Thoracic aorta (tissue), 2 donors: Measurements from ENCODE around the gene SLC35D1. TPM values are rescaled to one million over a fixed set of nuclear protein-coding genes. Genes with fewer than 3 reads are reported as not detected.

Source experiments
- ATAC-seq: fragments of 150-250 bp; one replicate; pipeline ENCODE4 v1.8.0; 2017; ENCODE audit warnings: low read depth; ENCODE audit not compliant: insufficient number of reproducible peaks, low FRiP score
- DNase-seq: peaks from one replicate; pipeline ENCODE4 v3.0.0-alpha.2; 2020; ENCODE audit warnings: low spot score
- H3K27ac ChIP-seq, 2 donors: fragments of 200-600 bp; sonication (generic); 1 replicate in 1 of 2; 2 replicates in 1 of 2; pipeline ENCODE4 v1.5.1; 2016; ENCODE audit warnings: mild to moderate bottlenecking in 2 of 2, moderate library complexity in 2 of 2
- H3K27me3 ChIP-seq: fragments of 200-600 bp; sonication (generic); replicated peaks from 2 replicates; pipeline ENCODE4 v1.6.0; 2016; ENCODE audit warnings: mild to moderate bottlenecking; ENCODE audit not compliant: insufficient read depth
- H3K36me3 ChIP-seq: fragments of 200-600 bp; sonication (generic); one replicate; pipeline ENCODE4 v1.5.1; 2016
- H3K4me1 ChIP-seq, 2 donors: fragments of 200-600 bp; sonication (generic); 1 replicate in 1 of 2; 2 replicates in 1 of 2; pipeline versions ENCODE4 v1.5.1 to v1.6.0; 2016; ENCODE audit warnings: low read depth in 2 of 2, mild to moderate bottlenecking in 1 of 2; ENCODE audit not compliant: control insufficient read depth in 1 of 2
- H3K4me3 ChIP-seq: fragments of 200-600 bp; sonication (generic); 2 replicates; pipeline ENCODE4 v1.5.1; 2016; ENCODE audit warnings: mild to moderate bottlenecking
- H3K9me3 ChIP-seq: fragments of 200-600 bp; sonication (generic); 2 replicates; pipeline ENCODE4 v1.5.1; 2016
- total RNA-seq, 2 donors: library from RNA; depleted of rRNA; stranded (reverse); fragments of >200 nt; gene quantifications; one replicate each; pipeline versions ENCODE4 v1.1.0 to v1.2.3, GENCODE V29; 2016
- TF ChIP-seq, protein P1 (sequence below): fragments of 200-600 bp; sonication (generic); IDR thresholded peaks from one replicate; pipeline ENCODE4 v1.5.1; 2019; ENCODE audit warnings: antibody characterized with exemption

Gene SLC35D1
- total RNA-seq, 2 donors from 2014 or later = 14.8 to 22.0 TPM

DNA sequence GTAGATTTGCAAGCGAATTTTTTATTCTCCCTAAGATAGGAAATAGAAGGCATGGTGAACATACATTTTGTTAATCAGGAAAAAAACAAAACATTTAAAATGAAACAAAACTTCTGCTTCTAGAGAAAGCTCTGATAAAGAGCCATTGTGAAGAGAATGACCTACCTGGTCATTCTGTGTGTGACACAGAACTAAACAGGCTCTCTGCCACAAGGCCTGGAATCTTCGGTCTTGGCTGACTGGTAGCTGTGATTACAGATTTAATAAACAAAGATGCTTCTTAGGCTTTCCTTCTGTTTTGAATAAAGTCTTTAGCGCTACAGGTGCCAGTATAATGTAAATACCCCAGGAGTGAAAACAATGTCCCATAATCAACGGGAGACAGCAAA is 22.1 kb downstream of the SLC35D1 start:
- H3K36me3 ChIP-seq = peaks cover 2% of the 10 kb centered on the region
- DNase-seq (no peak), ATAC-seq (no peak)
- H3K9me3 ChIP-seq = no peaks in the 10 kb centered on the region
- H3K4me3 ChIP-seq = peak overlapping the region; percentile 53
- TF ChIP-seq, protein P1, sequence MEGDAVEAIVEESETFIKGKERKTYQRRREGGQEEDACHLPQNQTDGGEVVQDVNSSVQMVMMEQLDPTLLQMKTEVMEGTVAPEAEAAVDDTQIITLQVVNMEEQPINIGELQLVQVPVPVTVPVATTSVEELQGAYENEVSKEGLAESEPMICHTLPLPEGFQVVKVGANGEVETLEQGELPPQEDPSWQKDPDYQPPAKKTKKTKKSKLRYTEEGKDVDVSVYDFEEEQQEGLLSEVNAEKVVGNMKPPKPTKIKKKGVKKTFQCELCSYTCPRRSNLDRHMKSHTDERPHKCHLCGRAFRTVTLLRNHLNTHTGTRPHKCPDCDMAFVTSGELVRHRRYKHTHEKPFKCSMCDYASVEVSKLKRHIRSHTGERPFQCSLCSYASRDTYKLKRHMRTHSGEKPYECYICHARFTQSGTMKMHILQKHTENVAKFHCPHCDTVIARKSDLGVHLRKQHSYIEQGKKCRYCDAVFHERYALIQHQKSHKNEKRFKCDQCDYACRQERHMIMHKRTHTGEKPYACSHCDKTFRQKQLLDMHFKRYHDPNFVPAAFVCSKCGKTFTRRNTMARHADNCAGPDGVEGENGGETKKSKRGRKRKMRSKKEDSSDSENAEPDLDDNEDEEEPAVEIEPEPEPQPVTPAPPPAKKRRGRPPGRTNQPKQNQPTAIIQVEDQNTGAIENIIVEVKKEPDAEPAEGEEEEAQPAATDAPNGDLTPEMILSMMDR = no peak
- H3K27me3 ChIP-seq = no peaks in the 10 kb centered on the region
- peak overlapping the region; percentile 50 to 73 for H3K27ac ChIP-seq
- H3K4me1 ChIP-seq = peaks cover 19 to 25% of the 10 kb centered on the region in 2 donors

DNA sequence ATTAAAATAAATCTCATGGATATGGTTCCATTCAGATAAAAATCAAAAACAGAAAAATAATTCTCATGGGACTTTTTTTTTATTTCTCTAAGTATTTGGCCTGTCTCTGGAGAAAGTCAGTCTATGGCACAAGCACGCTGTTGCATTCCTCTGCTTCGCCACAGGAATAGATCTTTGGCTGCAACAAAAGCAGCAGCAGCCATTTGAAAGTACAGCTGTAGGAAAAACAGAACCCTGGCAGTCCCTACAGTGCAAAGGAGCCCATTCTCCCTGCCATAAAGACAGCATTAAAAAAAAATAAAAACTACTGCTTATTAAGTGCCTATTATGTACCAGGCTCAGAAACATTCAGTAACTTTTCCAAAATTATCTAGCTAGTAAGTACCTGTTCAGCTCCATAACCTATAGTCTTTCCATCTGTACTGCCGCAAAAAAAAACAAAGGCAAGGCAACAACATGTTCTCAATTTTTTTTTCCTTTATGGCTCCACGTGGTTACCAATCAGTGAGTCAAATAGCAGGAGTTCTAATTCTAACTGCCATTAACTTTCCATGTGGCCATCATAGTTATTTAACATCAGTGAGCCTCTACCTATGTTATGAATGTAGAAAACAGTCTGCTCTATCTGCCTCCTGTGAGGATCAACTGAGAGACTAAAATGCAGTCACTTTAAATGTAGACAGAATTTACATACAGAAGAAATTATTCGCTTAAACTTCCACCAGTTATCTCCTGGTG is 22.7 kb downstream of the SLC35D1 start:
- ATAC-seq (peak; percentile 54), DNase-seq (no peak)
- Histone ChIP-seq H3K27me3 (no peaks in the 10 kb centered on the region), H3K27ac (peak overlapping the region; percentile 66 to 73), H3K36me3 (peaks cover 2% of the 10 kb centered on the region), H3K9me3 (no peaks in the 10 kb centered on the region), H3K4me3 (peak overlapping the region; percentile 53), H3K4me1 (peaks cover 19 to 25% of the 10 kb centered on the region in 2 donors)
- TF ChIP-seq, protein P1 = no peak

DNA sequence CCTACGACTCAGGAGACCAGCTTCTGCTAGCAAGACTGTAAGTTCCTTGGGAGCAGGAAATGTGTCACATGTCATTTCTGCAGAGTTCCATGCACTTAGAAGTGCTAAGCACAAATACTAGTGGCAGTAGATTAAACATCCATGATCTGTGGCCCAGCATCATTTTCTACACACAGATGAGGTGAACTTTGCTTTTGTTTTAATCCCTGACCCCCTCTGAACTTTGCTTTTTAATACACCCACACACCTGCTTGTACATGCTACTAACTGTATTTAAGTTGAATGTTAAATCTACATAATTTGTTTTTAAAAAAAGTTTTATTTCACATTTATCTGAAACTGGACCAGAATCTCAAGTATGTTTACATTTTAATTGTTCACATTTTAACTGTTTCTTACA is 24.5 kb downstream of the SLC35D1 start:
- DNase-seq (no peak), ATAC-seq (no peak)
- Histone ChIP-seq H3K4me1 (peaks cover 19 to 25% of the 10 kb centered on the region in 2 donors), H3K27me3 (no peaks in the 10 kb centered on the region), H3K9me3 (no peaks in the 10 kb centered on the region), H3K27ac (no peak overlapping the region), H3K36me3 (no peaks in the 10 kb centered on the region), H3K4me3 (no peak overlapping the region)
- TF ChIP-seq, protein P1 = no peak

DNA sequence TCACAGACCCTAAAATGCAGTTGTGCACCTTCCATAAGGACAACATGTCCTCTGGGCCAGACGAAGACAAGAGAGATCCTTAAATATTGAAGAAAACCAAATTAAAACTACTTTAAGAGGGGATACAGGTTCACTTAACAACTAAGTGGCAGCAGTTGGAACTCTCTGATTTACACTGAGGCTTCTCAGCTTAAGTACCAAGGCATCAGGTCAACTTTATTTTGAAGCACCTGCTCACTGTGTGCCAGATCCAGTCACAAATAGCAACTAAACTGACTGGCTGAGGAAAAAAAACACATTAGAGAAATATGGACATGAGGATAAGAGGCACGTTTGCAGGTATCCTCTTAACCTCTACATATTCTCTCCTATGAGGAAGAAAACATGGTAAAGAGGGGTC is 33.2 kb downstream of the SLC35D1 start:
- H3K36me3 ChIP-seq = no peaks in the 10 kb centered on the region
- H3K27ac ChIP-seq = peak overlapping the region; percentile 81 to 86
- ATAC-seq = no peak
- TF ChIP-seq, protein P1 = no peak
- H3K27me3 ChIP-seq = no peaks in the 10 kb centered on the region
- H3K4me1 ChIP-seq = peaks cover 22 to 61% of the 10 kb centered on the region in 2 donors
- H3K9me3 ChIP-seq = no peaks in the 10 kb centered on the region
- H3K4me3 ChIP-seq = no peak overlapping the region
- no peak for DNase-seq

DNA sequence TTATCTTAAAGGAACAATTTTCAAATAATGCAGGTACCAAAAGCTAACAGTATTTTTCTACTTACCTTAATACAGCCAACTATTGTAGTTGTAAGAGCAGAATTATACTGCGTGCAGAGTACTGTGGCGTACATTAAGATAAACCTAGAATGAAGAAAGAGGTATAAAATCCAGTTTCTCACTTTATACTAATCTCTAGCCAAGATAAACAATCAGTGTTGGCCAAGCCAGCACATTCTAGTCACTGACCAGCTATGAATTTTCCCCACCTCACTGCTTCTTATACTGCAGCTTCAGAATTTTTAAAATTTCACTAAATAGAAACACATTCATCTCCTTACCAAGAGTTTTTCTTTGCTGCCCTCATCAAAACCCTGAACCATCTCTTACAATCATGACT is 33.6 kb downstream of the SLC35D1 start:
- H3K36me3 ChIP-seq = no peaks in the 10 kb centered on the region
- DNase-seq = no peak
- TF ChIP-seq, protein P1 = no peak
- no peaks in the 10 kb centered on the region for H3K9me3 ChIP-seq
- peaks cover 22 to 61% of the 10 kb centered on the region in 2 donors for H3K4me1 ChIP-seq
- no peaks in the 10 kb centered on the region for H3K27me3 ChIP-seq
- H3K27ac ChIP-seq = peak overlapping the region; percentile 81 to 86
- peak; percentile 54 for ATAC-seq
- peak overlapping the region; percentile 6 for H3K4me3 ChIP-seq
